OCI-LY3 (cell line): Measurements from ENCODE around the gene CLDN24.

ENCODE experiments used
- H2AFZ ChIP-seq: fragments of 200-600, 300-600 bp; shearing (Covaris generic); 2 replicates; pipeline ENCODE4 v1.6.0; 2014; ENCODE audit warnings: antibody characterized with exemption, low read depth, low read length
- H3K27ac ChIP-seq: fragments of 200-600, 300-600 bp; sonication (generic); 2 replicates; pipeline ENCODE4 v1.5.1; 2014; ENCODE audit warnings: mild to moderate bottlenecking, low read length, moderate library complexity, mixed read lengths
- H3K27me3 ChIP-seq: fragments of 200-600, 300-600 bp; sonication (generic); 2 replicates; pipeline ENCODE4 v1.6.1; 2014; ENCODE audit warnings: low read depth, low read length, mixed read lengths
- H3K36me3 ChIP-seq: fragments of 200-600, 300-600 bp; sonication (generic); replicated peaks from 2 replicates; pipeline ENCODE3; 2014; ENCODE audit warnings: low read depth, low read length, mixed read lengths
- H3K4me1 ChIP-seq: fragments of 300-600, 200-600 bp; sonication (generic); 2 replicates; pipeline ENCODE4 v1.6.1; 2014; ENCODE audit warnings: low read length, mixed read lengths
- H3K4me2 ChIP-seq: fragments of 200-600, 300-600 bp; sonication (generic); 2 replicates; pipeline ENCODE4 v1.6.1; 2014; ENCODE audit warnings: low read length, mixed read lengths
- H3K4me3 ChIP-seq: fragments of 300-600, 200-600 bp; sonication (generic); 2 replicates; pipeline ENCODE4 v1.5.1; 2014; ENCODE audit warnings: antibody characterized with exemption, mild to moderate bottlenecking, low read length, moderate library complexity
- H3K79me2 ChIP-seq: fragments of 300-600, 200-600 bp; shearing (Covaris generic); 2 replicates; pipeline ENCODE4 v1.6.1; 2014; ENCODE audit warnings: mild to moderate bottlenecking, low read length, mixed read lengths
- H3K9ac ChIP-seq: fragments of 300-600, 200-600 bp; shearing (Covaris generic); 2 replicates; pipeline ENCODE4 v1.6.0; 2014; ENCODE audit warnings: mild to moderate bottlenecking, low read length, moderate library complexity
- H3K9me3 ChIP-seq: fragments of 200-600, 300-600 bp; shearing (Covaris generic); 2 replicates; pipeline ENCODE4 v1.6.1; 2014; ENCODE audit warnings: low read length, mixed read lengths; ENCODE audit not compliant: insufficient read depth
- H4K20me1 ChIP-seq: fragments of 200-600, 300-600 bp; sonication (generic); 2 replicates; pipeline ENCODE4 v1.6.1; 2016; ENCODE audit warnings: low read length, mixed read lengths; ENCODE audit not compliant: insufficient read depth
- EZH2phosphoT487 ChIP-seq: fragments of 200-600 bp; shearing (Covaris generic); IDR thresholded peaks from 2 replicates; pipeline ENCODE4 v1.6.1; 2018; ENCODE audit warnings: antibody characterized with exemption, mixed run types, low read depth
- TF ChIP-seq, protein P1 (sequence below): fragments of 200-600, 300-600 bp; sonication (generic); IDR thresholded peaks from 2 replicates; pipeline ENCODE4 v1.5.1; 2014; ENCODE audit warnings: antibody characterized with exemption, low read length, low read depth

Gene CLDN24

DNA sequence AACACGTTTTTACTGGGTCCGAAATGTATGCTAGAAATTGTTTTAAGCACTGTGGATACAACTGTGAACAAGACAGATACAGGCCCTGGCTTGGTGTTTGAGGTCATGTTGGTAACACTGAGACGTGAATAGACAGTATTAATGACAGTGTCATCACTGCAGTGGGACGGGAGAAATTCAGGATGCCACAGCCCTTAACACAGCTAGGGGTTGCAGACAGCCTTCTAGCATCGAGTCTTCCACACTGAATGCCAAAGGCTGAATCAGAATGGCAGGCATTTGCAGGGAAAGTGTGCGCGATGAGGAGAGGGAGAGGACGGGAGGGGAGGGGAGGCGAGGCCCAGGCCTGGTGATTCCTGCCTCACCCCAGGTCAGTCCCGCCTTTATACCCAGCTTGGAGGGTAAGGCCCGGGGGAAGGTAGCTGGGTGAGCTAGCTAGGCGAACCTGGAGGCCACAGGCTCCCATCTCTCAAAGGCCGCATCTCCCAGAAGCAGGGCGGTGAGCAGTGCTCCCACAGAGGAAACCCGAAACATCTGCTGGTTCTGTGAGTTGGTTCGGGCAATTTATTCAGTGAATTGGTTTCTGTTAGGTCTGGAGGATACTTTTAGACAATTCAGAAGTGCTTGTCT is 44.1 kb upstream of the CLDN24 start:
- H3K9ac ChIP-seq = no peak overlapping the region
- no peak overlapping the region for H3K4me3 ChIP-seq
- no peaks in the 10 kb centered on the region for H4K20me1 ChIP-seq
- no peak overlapping the region for H3K27ac ChIP-seq
- H3K79me2 ChIP-seq = no peaks in the 10 kb centered on the region
- 0 out of 2 replicates have a peak, but pooled peaks cover 4% of the 10 kb centered on the region for H3K9me3 ChIP-seq
- H3K36me3 ChIP-seq = no peaks in the 10 kb centered on the region
- no peak overlapping the region for H3K4me2 ChIP-seq
- no peak for TF ChIP-seq EZH2phosphoT487
- TF ChIP-seq, protein P1, sequence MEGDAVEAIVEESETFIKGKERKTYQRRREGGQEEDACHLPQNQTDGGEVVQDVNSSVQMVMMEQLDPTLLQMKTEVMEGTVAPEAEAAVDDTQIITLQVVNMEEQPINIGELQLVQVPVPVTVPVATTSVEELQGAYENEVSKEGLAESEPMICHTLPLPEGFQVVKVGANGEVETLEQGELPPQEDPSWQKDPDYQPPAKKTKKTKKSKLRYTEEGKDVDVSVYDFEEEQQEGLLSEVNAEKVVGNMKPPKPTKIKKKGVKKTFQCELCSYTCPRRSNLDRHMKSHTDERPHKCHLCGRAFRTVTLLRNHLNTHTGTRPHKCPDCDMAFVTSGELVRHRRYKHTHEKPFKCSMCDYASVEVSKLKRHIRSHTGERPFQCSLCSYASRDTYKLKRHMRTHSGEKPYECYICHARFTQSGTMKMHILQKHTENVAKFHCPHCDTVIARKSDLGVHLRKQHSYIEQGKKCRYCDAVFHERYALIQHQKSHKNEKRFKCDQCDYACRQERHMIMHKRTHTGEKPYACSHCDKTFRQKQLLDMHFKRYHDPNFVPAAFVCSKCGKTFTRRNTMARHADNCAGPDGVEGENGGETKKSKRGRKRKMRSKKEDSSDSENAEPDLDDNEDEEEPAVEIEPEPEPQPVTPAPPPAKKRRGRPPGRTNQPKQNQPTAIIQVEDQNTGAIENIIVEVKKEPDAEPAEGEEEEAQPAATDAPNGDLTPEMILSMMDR = no peak
- peaks cover 28% of the 10 kb centered on the region for H3K4me1 ChIP-seq
- no peak overlapping the region for H2AFZ ChIP-seq
- no peaks in the 10 kb centered on the region for H3K27me3 ChIP-seq

DNA sequence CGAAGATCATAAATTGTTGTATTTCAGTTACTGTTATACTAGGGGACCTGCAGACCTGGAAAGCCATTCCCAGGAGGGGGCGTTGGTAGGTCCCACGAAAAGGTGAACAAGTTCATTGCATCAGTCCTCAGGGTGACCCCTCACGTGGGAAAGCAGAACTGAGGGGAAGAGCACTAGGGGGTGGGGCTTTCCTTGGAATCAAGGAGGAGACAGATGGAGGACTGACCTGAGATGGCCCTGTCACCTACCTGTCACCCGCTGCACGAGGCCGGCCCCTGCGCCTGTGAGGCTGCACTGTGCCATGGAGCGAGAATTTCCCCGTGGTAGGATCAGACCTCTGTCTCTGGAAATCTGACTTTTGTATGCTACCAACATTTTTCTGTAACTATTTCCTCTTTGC is 41.8 kb upstream of the CLDN24 start:
- Histone ChIP-seq H2AFZ (peak overlapping the region; percentile 90), H3K4me1 (peaks cover 23% of the 10 kb centered on the region), H3K36me3 (no peaks in the 10 kb centered on the region), H3K9ac (peak overlapping the region; percentile 27; the same call in 1 of the 2 replicates), H3K27ac (no peak overlapping the region), H4K20me1 (no peaks in the 10 kb centered on the region), H3K9me3 (no peaks in the 10 kb centered on the region), H3K79me2 (no peaks in the 10 kb centered on the region), H3K4me2 (peak overlapping the region; percentile 37), H3K27me3 (no peaks in the 10 kb centered on the region), H3K4me3 (no peak overlapping the region)
- no peak for TF ChIP-seq EZH2phosphoT487
- TF ChIP-seq, protein P1 = no peak

DNA sequence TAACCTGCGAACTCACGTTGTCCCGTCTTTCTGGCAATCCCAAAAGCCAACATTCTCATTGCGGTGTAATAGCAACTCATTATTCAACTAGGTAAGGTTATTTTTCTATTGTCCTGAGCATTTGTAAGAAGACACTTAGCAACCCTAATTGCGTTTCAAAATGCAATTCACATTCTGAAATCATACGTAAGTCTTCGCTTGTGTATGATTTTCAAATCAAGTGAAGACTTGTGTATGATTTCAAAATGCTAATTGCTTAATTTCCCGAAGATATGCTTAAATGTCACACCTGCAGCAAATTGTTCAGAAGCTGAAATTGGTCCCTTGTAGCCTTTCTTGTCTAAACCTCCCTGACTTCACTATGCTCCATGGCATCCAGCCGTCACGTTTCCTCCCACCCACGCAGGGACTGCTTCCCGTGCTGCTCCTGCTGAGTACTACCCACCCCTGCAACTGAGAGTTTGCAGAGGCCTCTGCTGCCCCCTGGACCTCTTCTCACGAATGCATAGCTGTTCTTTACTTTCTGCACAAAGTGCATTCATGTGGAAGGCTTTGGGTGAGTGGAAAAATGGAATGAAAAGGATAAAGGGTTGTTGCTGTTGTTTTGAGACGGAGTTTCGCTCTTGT is 40.8 kb upstream of the CLDN24 start:
- no peak overlapping the region for H3K4me2 ChIP-seq
- peaks cover 14% of the 10 kb centered on the region for H3K4me1 ChIP-seq
- no peak overlapping the region for H3K27ac ChIP-seq
- H3K79me2 ChIP-seq = no peaks in the 10 kb centered on the region
- TF ChIP-seq EZH2phosphoT487 = no peak
- TF ChIP-seq, protein P1 = peak; percentile 20
- H3K9ac ChIP-seq = no peak overlapping the region
- no peaks in the 10 kb centered on the region for H3K9me3 ChIP-seq
- no peaks in the 10 kb centered on the region for H3K36me3 ChIP-seq
- H3K4me3 ChIP-seq = no peak overlapping the region
- H4K20me1 ChIP-seq = no peaks in the 10 kb centered on the region
- H3K27me3 ChIP-seq = no peaks in the 10 kb centered on the region
- H2AFZ ChIP-seq = no peak overlapping the region

DNA sequence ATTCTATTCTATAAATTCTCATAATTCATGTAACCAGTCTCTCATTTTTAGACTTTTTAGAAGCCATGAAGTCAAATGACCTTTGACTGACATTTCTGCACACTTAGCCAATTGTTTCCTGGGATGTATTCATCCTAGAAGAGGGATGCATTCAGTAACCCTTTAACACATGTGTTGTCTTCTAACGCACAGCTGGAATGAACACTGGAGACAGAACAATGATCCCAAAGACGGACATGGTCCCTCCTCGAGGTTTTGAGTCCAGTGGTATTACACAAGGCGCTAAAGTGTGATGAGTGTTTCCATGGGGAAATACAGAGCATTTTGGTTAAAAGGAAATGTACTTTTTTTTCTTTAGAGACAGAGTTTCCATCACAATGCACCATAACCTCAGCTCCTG is 39.8 kb upstream of the CLDN24 start:
- Histone ChIP-seq H4K20me1 (no peaks in the 10 kb centered on the region), H3K9ac (no peak overlapping the region), H3K4me3 (no peak overlapping the region), H3K27me3 (no peaks in the 10 kb centered on the region), H2AFZ (no peak overlapping the region), H3K79me2 (no peaks in the 10 kb centered on the region), H3K4me2 (no peak overlapping the region), H3K4me1 (peaks cover 13% of the 10 kb centered on the region), H3K9me3 (no peaks in the 10 kb centered on the region), H3K36me3 (no peaks in the 10 kb centered on the region), H3K27ac (no peak overlapping the region)
- TF ChIP-seq, protein P1 = no peak
- TF ChIP-seq EZH2phosphoT487 = no peak
